PFSK-1 (cell line): Measurements from ENCODE around the gene RMP24.

Experiments
- FOXP2 ChIP-seq: optimal IDR thresholded peaks from 2 replicates; pipeline ENCODE3; 2011; ENCODE audit warnings: borderline replicate concordance, control low read depth, inconsistent platforms; ENCODE audit not compliant: insufficient read depth; ENCODE audit errors: extremely low read length, extremely low read depth
- POLR2AphosphoS5 ChIP-seq: IDR thresholded peaks from 2 replicates; pipeline ENCODE4 v1.6.1; 2012; ENCODE audit warnings: low read depth, mild to moderate bottlenecking, control low read depth, low read length, moderate library complexity
- REST ChIP-seq, 2 experiments: IDR thresholded peaks; 2 replicates each; pipeline versions ENCODE4 v1.6.1 to v1.8.0; 2011 to 2012; ENCODE audit warnings: low read depth in 2 of 2, low read length in 2 of 2, control low read depth in 1 of 2, inconsistent platforms in 1 of 2, mild to moderate bottlenecking in 1 of 2, moderate library complexity in 1 of 2; ENCODE audit not compliant: insufficient read depth in 1 of 2
- SIN3A ChIP-seq: IDR thresholded peaks from 2 replicates; pipeline ENCODE4 v1.6.1; 2012; ENCODE audit warnings: mild to moderate bottlenecking, low read length, moderate library complexity, borderline replicate concordance; ENCODE audit not compliant: insufficient read depth
- TAF1 ChIP-seq: IDR thresholded peaks from 2 replicates; pipeline ENCODE4 v1.6.1; 2012; ENCODE audit warnings: low read length, control low read depth, borderline replicate concordance; ENCODE audit not compliant: insufficient read depth

The RMP24 gene

GRCh38 chr18:35998967-35999366 lies 26.5 kb downstream of the RMP24 start:
- TF ChIP-seq POLR2AphosphoS5 (no peak), SIN3A (no peak), REST (IDR thresholded peaks at IDR 0.05; ENCODE audit: insufficient read depth in 1 of 2, low read depth in 2 of 2, low read length in 2 of 2) (no peak)

- TF ChIP-seq SIN3A, result no peak
- TF ChIP-seq POLR2AphosphoS5, result no peak
- TF ChIP-seq FOXP2, result no peak
- no peak for TF ChIP-seq TAF1
- TF ChIP-seq REST (IDR thresholded peaks at IDR 0.05; ENCODE audit: insufficient read depth in 1 of 2, low read depth in 2 of 2, low read length in 2 of 2), result no peak
These were observed 27.4 kb downstream of the RMP24 start for GRCh38 chr18:35999925-36000324.

- TF ChIP-seq REST (IDR thresholded peaks at IDR 0.05; ENCODE audit: insufficient read depth in 1 of 2, low read depth in 2 of 2, low read length in 2 of 2), result no peak
- TF ChIP-seq POLR2AphosphoS5, result no peak
- TF ChIP-seq FOXP2, result no peak
- TF ChIP-seq SIN3A, result no peak
- TF ChIP-seq TAF1, result no peak
These were observed 34.5 kb downstream of the RMP24 start for GRCh38 chr18:36006997-36007396.

- TF ChIP-seq REST (IDR thresholded peaks at IDR 0.05; ENCODE audit: insufficient read depth in 1 of 2, low read depth in 2 of 2, low read length in 2 of 2), result no peak
- TF ChIP-seq SIN3A, result no peak
- TF ChIP-seq FOXP2, result no peak
These were observed 36.7 kb downstream of the RMP24 start for GRCh38 chr18:36009214-36009613.

GRCh38 chr18:36012891-36013290 lies 40.4 kb downstream of the RMP24 start:
- TF ChIP-seq FOXP2 (no peak), POLR2AphosphoS5 (no peak)
